Hematopoietic multipotent progenitor cell treated with erythropoietin and hydrocortisone succinate and interleukin-3 and kit ligand, for 17 days (in vitro differentiated cells): ENCODE measurements around the gene ARMH2.
"Not testable (repeated sequence)": the region's sequence is repeated elsewhere in the genome, so short reads cannot be mapped to it uniquely, and the experiment has no call there.

Experiments
- DNase-seq: peaks from one replicate; pipeline ENCODE4 v3.0.0-alpha.2; 2015; ENCODE audit warnings: low spot score

ARMH2 gene

DNA sequence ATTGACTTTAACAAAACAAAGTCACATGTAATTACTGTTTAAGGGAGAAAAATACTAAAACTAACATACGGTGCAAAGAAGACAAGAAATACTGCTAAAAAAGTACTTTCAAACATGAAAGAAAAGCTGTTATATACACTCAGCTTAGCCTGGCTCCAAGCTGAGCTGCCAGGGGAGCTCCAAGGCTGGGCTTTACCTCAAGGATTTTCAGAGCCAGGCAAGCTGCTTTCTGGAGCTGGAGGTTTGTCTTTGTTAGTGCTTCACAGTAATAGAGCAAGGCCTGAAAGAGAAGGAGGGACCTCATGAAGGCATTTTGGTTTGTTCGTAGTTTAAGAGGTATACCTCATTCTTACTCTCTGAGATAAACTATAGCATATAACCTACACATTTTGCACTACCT lies 19.6 kb upstream of the ARMH2 start:
- DNase-seq = no peak

DNA sequence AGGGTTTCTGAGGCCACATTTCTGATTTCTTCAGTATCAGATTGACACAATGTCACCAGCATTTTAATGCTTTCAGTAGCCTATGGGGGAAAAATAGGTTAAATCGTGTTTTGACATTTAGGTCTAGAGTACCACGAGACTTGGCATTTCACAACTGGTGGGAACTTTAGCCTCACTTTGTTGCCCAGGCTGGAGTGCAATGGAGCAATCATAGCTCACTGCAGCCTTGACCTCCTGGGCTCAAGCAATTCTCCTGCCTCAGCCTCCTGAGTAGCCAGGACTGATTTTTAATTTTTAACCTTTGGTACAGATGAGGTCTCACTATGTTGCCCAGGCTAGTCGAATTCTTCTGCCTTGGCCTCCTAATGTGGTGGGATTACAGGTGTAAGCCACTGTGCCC lies 11.0 kb upstream of the ARMH2 start:
- DNase-seq = no peak

DNA sequence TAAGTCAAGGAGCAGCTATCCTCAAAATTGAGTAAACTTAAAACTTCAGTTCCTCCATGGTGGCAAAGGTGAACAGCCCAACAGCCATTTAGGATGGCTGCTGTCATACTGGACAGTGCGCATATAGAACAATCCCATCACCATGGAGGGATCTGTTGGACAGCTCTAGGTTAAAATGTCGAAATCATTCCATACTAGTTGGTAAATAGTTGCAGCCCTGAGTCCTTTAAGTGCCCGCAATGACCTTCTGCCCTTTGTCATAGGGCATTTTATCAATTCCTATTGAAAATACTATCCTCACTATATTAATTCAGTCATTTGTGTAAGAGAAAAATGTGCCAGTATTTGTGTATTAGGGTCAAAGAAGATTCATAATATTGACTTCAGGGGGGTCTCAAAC lies 8.9 kb upstream of the ARMH2 start:
- DNase-seq = no peak

DNA sequence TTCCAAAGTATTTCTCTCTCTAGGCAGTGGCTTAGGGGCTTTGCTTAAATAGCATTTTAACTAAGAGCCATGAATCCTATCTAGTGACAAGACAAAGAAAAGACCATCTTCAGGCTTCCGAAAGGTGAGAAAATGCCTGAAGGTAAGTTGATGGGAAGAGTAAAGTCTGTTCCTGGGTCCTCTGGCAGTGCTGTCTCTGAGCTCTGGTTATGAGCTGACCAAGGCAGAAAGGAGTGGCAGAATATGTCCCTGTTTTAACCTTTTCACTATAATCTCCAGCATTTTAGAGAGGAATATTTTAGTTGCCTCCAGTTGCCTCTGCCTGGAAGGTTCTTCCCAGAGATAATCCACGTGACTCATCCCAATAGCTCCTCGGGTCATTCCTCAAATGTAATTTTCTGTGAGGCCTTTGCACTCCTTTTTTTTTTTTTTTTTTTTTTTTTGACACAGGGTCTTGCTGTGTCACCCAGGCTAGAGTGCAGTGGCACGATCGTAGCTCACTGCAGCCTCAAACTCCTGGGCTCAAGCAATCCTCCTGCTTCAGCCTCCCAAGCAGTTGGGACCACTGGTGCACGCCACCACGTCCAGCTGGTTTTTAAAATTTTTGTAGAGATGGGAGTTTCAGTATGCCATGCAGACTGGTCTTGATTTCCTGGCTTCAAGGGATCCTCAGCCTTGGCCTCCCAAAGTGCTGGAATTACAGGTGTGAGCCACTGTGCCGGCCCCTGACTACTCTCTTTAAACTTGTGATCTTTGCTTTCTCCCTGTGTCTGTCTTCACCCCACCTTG lies 3.7 kb upstream of the ARMH2 start:
- no peak for DNase-seq

GRCh38 chr6:24799541-24799915 lies 811 bp upstream of the ARMH2 start:
- DNase-seq = no peak

DNA sequence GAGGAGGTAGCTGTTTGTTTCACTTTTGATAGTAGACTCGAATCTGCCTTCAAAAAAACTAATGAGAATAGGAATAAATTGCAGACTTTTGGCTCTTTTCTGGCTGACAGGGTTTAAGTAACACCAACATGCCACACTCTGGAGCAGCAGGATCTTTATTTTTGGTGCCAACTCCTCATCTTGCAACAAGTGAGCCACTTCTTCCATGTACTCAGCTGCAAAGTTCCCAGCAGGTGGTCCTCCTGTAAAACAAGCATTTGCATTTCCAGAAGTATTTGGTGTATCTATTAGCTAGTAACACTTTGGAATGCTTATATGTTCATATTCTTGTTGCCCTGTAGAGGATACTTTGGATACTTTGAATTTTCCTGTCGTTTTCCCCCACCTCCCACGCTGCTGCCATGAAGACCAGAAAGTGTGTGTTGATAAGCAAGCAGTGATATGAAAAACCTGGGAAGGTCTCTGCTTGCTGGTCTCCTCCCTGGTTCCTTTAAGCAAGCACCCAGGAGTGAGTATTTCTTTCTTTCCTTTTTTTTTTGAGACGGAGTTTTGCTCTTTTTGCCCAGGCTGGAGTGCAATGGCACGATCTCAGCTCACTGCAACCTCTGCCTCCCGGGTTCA lies 1.0 kb downstream of the ARMH2 start:
- DNase-seq = no peak

DNA sequence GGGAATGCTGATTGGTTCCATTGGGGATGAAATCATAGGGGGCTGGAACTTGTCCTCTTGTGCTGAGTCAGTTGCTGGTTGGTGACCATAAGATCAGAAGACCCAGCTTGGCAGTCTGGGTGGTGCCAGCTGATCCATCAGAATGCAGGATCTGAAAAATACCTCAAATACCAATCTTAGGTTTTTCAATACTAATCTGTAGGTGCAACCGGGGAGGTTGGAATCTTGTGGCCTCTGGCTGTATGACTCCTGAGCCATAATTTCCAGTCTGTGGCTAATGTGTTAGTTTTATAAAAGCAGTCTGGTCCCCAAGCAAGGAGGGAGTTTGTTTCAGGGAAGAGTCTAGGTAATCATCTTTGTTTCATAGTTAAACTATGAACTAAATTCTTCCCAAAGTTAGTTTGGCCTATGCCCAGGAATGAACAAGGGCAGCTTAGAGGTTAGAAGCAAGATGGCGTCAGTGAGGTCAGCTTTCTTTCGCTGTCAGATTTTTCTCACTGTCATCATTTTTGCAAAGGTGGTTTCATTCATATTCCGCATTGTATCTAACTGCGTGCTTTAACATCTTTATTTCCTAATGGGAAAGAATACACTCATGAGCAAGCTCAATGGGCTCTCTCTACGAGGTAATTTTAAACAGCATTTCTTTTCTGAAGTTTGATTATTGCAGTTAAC lies 2.0 kb downstream of the ARMH2 start:
- no peak for DNase-seq

- no peak for DNase-seq
Observed at GRCh38 chr6:24795106-24795505, 3.6 kb downstream of the ARMH2 start.

- DNase-seq = no peak
Observed at GRCh38 chr6:24788031-24788665, 10.6 kb downstream of the ARMH2 start.

- DNase-seq = no peak
Observed at GRCh38 chr6:24780206-24780605, 18.5 kb downstream of the ARMH2 start.

DNA sequence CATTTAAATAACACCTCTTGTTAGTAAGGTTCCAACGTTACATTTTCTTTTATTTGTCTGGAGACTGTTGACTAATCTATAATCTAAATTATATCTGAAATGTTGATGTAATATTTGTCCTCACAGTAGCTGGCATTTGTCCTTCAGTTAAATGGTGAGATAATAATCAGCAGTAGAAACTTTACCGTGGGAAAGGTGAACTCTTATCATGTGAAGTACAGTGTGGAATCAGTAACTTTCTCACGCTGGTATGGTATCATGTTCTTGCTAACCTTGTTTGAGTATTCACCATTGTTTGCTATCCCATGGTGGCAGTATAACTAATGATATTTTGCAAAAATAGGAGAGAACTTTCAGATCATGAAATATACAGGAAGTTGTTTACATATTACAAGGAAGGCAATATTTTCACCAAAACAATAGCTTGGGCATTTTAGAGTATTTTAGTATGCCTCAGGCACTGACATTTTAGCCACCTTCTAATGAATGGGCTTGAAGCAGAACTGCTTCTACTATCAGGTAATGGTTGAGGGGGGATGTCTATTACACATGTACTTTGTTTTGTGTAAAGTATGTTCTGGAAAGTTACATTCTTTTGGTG lies 19.2 kb downstream of the ARMH2 start:
- no peak for DNase-seq

DNA sequence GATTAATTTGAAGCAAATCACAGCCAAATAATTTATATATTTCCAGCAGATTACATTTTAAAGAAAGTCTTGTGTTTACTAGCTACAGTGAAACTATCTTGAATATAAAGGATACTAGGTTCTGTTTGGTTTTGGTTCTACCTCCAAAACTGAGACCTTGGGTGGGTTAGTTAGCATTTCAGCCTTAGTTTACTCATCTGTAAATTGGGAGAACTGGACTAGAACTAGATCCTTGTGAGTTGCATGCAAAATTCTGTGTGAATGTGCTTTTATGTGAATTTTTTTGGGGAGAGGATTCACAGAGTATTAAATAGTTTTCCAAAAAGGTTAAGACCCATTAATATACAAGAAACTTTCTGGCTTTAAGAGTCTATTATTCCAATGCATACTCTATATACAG lies 19.8 kb downstream of the ARMH2 start:
- no peak for DNase-seq

DNA sequence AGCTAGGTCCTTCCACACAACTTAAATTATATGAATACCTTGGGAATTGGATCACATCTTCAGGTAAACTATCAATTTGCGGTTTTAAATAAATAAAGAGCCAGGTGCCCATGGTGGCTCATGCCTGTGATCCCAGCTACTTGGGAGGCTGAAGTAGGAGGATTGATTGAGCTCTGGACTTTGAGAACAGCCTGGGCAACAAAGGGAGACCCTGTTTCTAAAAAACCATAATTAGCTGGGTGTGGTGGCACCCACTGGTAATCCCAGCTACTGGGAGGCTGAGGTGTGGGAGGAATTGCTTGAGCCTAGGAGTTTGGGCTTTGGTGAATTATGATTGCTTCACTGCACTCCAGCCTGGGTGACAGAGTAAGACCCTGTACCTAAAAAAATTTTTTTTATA lies 20.6 kb downstream of the ARMH2 start:
- DNase-seq = no peak

GRCh38 chr6:24777227-24777626 lies 21.5 kb downstream of the ARMH2 start:
- DNase-seq = no peak

GRCh38 chr6:24775520-24776058 lies 23.1 kb downstream of the ARMH2 start:
- DNase-seq = no peak

DNA sequence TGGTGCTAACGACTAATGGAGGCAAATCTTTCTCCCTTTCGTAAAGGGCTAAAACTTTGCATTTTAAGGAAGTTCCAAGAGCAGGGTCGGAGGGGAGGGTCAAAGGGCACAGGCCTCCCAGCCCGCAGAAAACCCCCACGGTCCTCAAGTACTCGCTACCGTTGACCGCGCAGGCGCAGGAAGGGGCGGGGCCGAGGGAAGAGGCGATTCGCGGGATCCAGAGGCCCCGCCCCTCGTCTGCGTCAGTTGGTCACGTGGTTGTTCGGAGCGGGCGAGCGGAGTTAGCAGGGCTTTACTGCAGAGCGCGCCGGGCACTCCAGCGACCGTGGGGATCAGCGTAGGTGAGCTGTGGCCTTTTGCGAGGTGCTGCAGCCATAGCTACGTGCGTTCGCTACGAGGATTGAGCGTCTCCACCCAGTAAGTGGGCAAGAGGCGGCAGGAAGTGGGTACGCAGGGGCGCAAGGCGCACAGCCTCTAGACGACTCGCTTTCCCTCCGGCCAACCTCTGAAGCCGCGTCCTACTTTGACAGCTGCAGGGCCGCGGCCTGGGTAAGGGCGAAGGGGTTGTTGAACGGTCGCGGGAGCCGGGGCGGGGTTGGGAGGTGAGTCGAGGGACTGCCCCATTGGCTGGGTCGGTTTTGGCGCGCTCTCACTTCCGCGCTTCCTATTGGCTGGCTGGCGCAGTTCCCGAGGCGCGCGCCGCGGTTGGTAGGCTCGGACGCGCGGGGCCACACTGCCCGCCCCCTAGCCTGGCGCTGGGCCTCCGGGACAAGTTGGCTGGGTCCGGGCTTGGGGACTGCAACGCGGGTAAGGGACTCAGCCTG lies 23.8 kb downstream of the ARMH2 start, which contains the start of gene GMNN:
Gene GMNN, plus strand, starts transcription at position 242 of the 824 bp plus-strand sequence. CDS start 2,310 bp downstream, outside the sequence.
- DNase-seq = peak; percentile 96

GRCh38 chr6:24768361-24768760 lies 30.4 kb downstream of the ARMH2 start:
- DNase-seq = no peak

DNA sequence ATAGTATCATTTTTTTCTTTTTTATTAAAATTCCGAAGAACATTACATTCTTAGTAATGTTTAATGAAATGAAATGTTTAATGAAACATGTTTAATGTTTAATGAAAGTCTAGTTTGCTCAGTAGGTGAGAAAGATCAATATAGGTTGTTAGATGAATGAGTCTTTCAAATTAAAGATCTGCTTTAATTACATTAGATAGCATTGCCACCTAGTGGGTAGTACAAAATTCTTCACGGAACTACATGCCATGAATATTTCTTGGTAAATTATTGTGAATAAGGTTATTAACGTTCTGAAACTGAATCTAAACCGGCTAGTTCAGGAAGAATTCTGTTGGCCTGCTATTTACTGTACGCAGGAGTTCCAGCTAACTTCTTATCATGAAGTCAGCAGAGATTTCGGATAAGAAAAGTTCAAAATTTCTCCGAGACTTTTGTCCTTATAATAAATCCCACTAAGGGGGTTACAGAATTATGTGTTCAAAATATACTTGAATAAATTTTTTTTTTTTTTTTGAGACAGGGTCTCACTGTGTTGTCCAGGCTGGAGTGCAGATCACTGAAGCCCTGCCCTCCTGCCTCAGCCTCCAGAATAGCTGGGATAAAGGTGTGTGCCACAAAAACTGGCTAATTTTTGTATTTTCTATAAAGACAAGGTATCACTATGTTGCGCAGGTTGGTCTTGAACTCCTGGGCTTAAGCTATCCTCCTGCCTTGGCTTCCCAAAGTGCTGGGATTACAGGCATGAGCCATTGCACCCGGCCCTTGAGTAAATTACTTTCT lies 31.8 kb downstream of the ARMH2 start:
- DNase-seq = peak; percentile 52

GRCh38 chr6:24765968-24766367 lies 32.7 kb downstream of the ARMH2 start:
- DNase-seq = not testable (repeated sequence)
